ENCODE results near the gene LRFN2.

GRCh38 chr6:40439026-40439800 is 148.0 kb downstream of the LRFN2 start:
- TF ChIP-seq, protein P1, sequence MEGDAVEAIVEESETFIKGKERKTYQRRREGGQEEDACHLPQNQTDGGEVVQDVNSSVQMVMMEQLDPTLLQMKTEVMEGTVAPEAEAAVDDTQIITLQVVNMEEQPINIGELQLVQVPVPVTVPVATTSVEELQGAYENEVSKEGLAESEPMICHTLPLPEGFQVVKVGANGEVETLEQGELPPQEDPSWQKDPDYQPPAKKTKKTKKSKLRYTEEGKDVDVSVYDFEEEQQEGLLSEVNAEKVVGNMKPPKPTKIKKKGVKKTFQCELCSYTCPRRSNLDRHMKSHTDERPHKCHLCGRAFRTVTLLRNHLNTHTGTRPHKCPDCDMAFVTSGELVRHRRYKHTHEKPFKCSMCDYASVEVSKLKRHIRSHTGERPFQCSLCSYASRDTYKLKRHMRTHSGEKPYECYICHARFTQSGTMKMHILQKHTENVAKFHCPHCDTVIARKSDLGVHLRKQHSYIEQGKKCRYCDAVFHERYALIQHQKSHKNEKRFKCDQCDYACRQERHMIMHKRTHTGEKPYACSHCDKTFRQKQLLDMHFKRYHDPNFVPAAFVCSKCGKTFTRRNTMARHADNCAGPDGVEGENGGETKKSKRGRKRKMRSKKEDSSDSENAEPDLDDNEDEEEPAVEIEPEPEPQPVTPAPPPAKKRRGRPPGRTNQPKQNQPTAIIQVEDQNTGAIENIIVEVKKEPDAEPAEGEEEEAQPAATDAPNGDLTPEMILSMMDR (IDR thresholded peaks at IDR 0.05) = no peak
- TF ChIP-seq POLR2A (IDR thresholded peaks at IDR 0.05) = no peak
